WTC11 (cell line): ENCODE data around the gene GALNT9. TPM values are rescaled to one million over a fixed set of nuclear protein-coding genes. Genes with fewer than 3 reads are reported as not detected.

Experiments
- ATAC-seq: fragments of 200-7000 bp; cut with Tn5 transposase; 2 replicates; pipeline ENCODE4 v1.10.0; 2021; ENCODE audit warnings: mild to moderate bottlenecking, moderate library complexity
- CTCF ChIA-PET: fragments of 300-600 bp; sonication (Branson Sonifier 250); formaldehyde crosslinking; loops from one replicate; lab custom pipeline; 2021; ENCODE audit warnings: antibody characterized with exemption; lab: Charles Lee
- POLR2A ChIA-PET: fragments of 350-600 bp; sonication (Branson Sonifier 250); formaldehyde crosslinking; loops from one replicate; lab custom pipeline; 2021; ENCODE audit warnings: antibody characterized with exemption; lab: Charles Lee
- DNase-seq: peaks from one replicate; pipeline ENCODE4 v3.0.0; 2021; ENCODE audit warnings: low spot score
- H3K27ac Mint-ChIP-seq: 2 replicates; pipeline ENCODE4 v1.8.0; 2021; ENCODE audit warnings: mixed read lengths
- H3K27me3 Mint-ChIP-seq: 2 replicates; pipeline ENCODE4 v1.8.0; 2021; ENCODE audit warnings: low read depth, mild to moderate bottlenecking, moderate library complexity, mixed read lengths
- H3K36me3 Mint-ChIP-seq: 2 replicates; pipeline ENCODE4 v1.8.0; 2021; ENCODE audit warnings: mixed read lengths
- H3K4me1 Mint-ChIP-seq: 2 replicates; pipeline ENCODE4 v1.8.0; 2022; ENCODE audit warnings: mixed read lengths
- H3K4me3 Mint-ChIP-seq: 2 replicates; pipeline ENCODE4 v1.8.0; 2021; ENCODE audit warnings: mild to moderate bottlenecking, moderate library complexity, mixed read lengths
- H3K9me3 Mint-ChIP-seq: 2 replicates; pipeline ENCODE4 v1.8.0; 2021; ENCODE audit warnings: mixed read lengths
- CTCF ChIP-seq: fragments of 200-600 bp; IDR thresholded peaks from 2 replicates; pipeline ENCODE4 v1.8.0; 2022; ENCODE audit warnings: antibody characterized with exemption
- E2F4 ChIP-seq: sonication (generic); formaldehyde crosslinking; IDR thresholded peaks from 2 replicates; pipeline ENCODE4 v1.8.1; 2022; ENCODE audit warnings: low read depth, mild to moderate bottlenecking, moderate library complexity, missing genetic modification reagents, borderline replicate concordance
- ELF4 ChIP-seq: sonication (generic); formaldehyde crosslinking; IDR thresholded peaks from 2 replicates; pipeline ENCODE4 v1.8.1; 2022; ENCODE audit warnings: low read depth, mild to moderate bottlenecking, moderate library complexity, missing genetic modification reagents
- ETV6 ChIP-seq: sonication (generic); formaldehyde crosslinking; IDR thresholded peaks from 2 replicates; pipeline ENCODE4 v1.8.1; 2022; ENCODE audit warnings: mild to moderate bottlenecking, missing genetic modification reagents
- FOXP1 ChIP-seq: sonication (generic); formaldehyde crosslinking; IDR thresholded peaks from 2 replicates; pipeline ENCODE4 v1.8.0; 2022; ENCODE audit warnings: missing genetic modification reagents, mild to moderate bottlenecking, moderate library complexity, borderline replicate concordance
- FOXP4 ChIP-seq: sonication (generic); formaldehyde crosslinking; IDR thresholded peaks from 2 replicates; pipeline ENCODE4 v1.8.0; 2022; ENCODE audit warnings: mild to moderate bottlenecking, missing genetic modification reagents
- JAZF1 ChIP-seq: fragments of 250-450 bp; sonication (Bioruptor Pico); IDR thresholded peaks from 2 replicates; pipeline ENCODE4 v1.9.0; 2021; ENCODE audit warnings: moderate library complexity, mild to moderate bottlenecking, inconsistent platforms
- MAX ChIP-seq: sonication (generic); formaldehyde crosslinking; IDR thresholded peaks from 2 replicates; pipeline ENCODE4 v1.8.0; 2022; ENCODE audit warnings: mild to moderate bottlenecking, missing genetic modification reagents
- NFATC4 ChIP-seq: fragments of 250-450 bp; sonication (Bioruptor Pico); IDR thresholded peaks from 2 replicates; pipeline ENCODE4 v1.9.0; 2021; ENCODE audit warnings: mild to moderate bottlenecking
- NR2C2 ChIP-seq: sonication (generic); formaldehyde crosslinking; IDR thresholded peaks from 2 replicates; pipeline ENCODE4 v1.8.0; 2022; ENCODE audit warnings: mild to moderate bottlenecking, missing genetic modification reagents
- PRDM15 ChIP-seq: sonication (generic); formaldehyde crosslinking; IDR thresholded peaks from 2 replicates; pipeline ENCODE4 v1.8.0; 2022; ENCODE audit warnings: missing genetic modification reagents
- PRRX2 ChIP-seq: fragments of 250-450 bp; sonication (Bioruptor Pico); IDR thresholded peaks from 2 replicates; pipeline ENCODE4 v1.8.0; 2021; ENCODE audit warnings: mild to moderate bottlenecking
- SMAD4 ChIP-seq: sonication (generic); formaldehyde crosslinking; IDR thresholded peaks from 2 replicates; pipeline ENCODE4 v1.8.0; 2022; ENCODE audit warnings: mild to moderate bottlenecking, missing genetic modification reagents
- SOX15 ChIP-seq: fragments of 250-450 bp; sonication (Bioruptor Pico); IDR thresholded peaks from 2 replicates; pipeline ENCODE4 v1.9.0; 2021; ENCODE audit warnings: mild to moderate bottlenecking
- TEAD1 ChIP-seq: sonication (generic); formaldehyde crosslinking; IDR thresholded peaks from 2 replicates; pipeline ENCODE4 v1.8.0; 2022; ENCODE audit warnings: mild to moderate bottlenecking, missing genetic modification reagents
- TP53 ChIP-seq: sonication (generic); formaldehyde crosslinking; IDR thresholded peaks from 2 replicates; pipeline ENCODE4 v1.8.1; 2023; ENCODE audit warnings: mild to moderate bottlenecking, missing genetic modification reagents
- USF2 ChIP-seq: sonication (generic); formaldehyde crosslinking; IDR thresholded peaks from 2 replicates; pipeline ENCODE4 v1.8.1; 2023; ENCODE audit warnings: mild to moderate bottlenecking, missing genetic modification reagents, moderate library complexity
- ZNF232 ChIP-seq: sonication (generic); formaldehyde crosslinking; IDR thresholded peaks from 2 replicates; pipeline ENCODE4 v1.8.0; 2022; ENCODE audit warnings: mild to moderate bottlenecking, missing genetic modification reagents
- ZNF281 ChIP-seq: sonication (generic); formaldehyde crosslinking; IDR thresholded peaks from 2 replicates; pipeline ENCODE4 v1.8.0; 2023; ENCODE audit warnings: mild to moderate bottlenecking, missing genetic modification reagents
- ZNF416 ChIP-seq: fragments of 250-450 bp; sonication (Bioruptor Pico); IDR thresholded peaks from 2 replicates; pipeline ENCODE4 v1.9.0; 2021; ENCODE audit warnings: mild to moderate bottlenecking, inconsistent platforms
- total RNA-seq: library from RNA; stranded (reverse); gene quantifications from 3 replicates; pipeline ENCODE4 v1.2.3, GENCODE V29; 2021

Gene GALNT9
- total RNA-seq, 1 experiment from 2014 or later, result 0.90 TPM

GRCh38 chr12:132355742-132356681, 26.6 kb upstream of the GALNT9 start:
- no peak for ATAC-seq
- no peak for DNase-seq
- no peak for TF ChIP-seq USF2 (CRISPR knock-in tag)
- TF ChIP-seq PRRX2 (CRISPR knock-in tag), result no peak
- no peak for TF ChIP-seq JAZF1 (CRISPR knock-in tag)
- no peak for TF ChIP-seq TEAD1 (CRISPR knock-in tag)
- TF ChIP-seq NR2C2 (CRISPR knock-in tag), result no peak
- no peak for TF ChIP-seq ZNF281 (CRISPR knock-in tag)
- no peak for TF ChIP-seq FOXP4 (CRISPR knock-in tag)
- no peak for TF ChIP-seq CTCF
- TF ChIP-seq ETV6 (CRISPR knock-in tag), result no peak
- no peak for TF ChIP-seq NFATC4 (CRISPR knock-in tag)
- no peak for TF ChIP-seq ELF4 (CRISPR knock-in tag)
- no peak for TF ChIP-seq SOX15 (CRISPR knock-in tag)
- TF ChIP-seq ZNF232 (CRISPR knock-in tag), result no peak
- no peak for TF ChIP-seq MAX (CRISPR knock-in tag)
- TF ChIP-seq SMAD4 (CRISPR knock-in tag), result no peak
- TF ChIP-seq PRDM15 (CRISPR knock-in tag), result no peak
- TF ChIP-seq TP53 (CRISPR knock-in tag), result no peak
- TF ChIP-seq FOXP1 (CRISPR knock-in tag), result no peak
- no peak for TF ChIP-seq E2F4 (CRISPR knock-in tag)
- TF ChIP-seq ZNF416 (CRISPR knock-in tag), result no peak
- Mint-ChIP-seq H3K36me3 (peaks cover 4% of the 10 kb centered on the region), H3K4me1 (peaks cover 6% of the 10 kb centered on the region), H3K27me3 (peaks cover 41% of the 10 kb centered on the region), H3K9me3 (peaks cover 5% of the 10 kb centered on the region; the same call in 1 of the 2 replicates), H3K4me3 (no peak overlapping the region), H3K27ac (no peak overlapping the region)
- POLR2A ChIA-PET, result no interaction called here
- CTCF ChIA-PET, result interaction anchor here (0.7 to 1.4 kb wide), 7 partner anchors 14 to 202 kb away, joined by 3 to 8 read pairs (median 4); no protein-coding TSS in a partner anchor
